Activated naive CD4-positive, alpha-beta T cell treated with anti-CD3 and anti-CD28 coated beads, Interleukin-2, amount 10 ng/mL, durations not matched to agents 7 days and 5 days (primary cell): ENCODE data around the gene GNG7.

ENCODE experiments used
- CTCF ChIA-PET: fragments of 350-600 bp; sonication (Branson Sonifier 250); formaldehyde crosslinking; loops from one replicate; lab custom pipeline; 2021; ENCODE audit warnings: antibody characterized with exemption; lab: Charles Lee
- DNase-seq: peaks from one replicate; pipeline ENCODE4 v3.0.0-alpha.2; 2020
- H3K27ac Mint-ChIP-seq: one replicate; pipeline ENCODE4 v1.8.0; 2021; ENCODE audit warnings: mild to moderate bottlenecking, moderate library complexity, mixed read lengths
- H3K27me3 Mint-ChIP-seq: one replicate; pipeline ENCODE4 v1.8.0; 2021; ENCODE audit warnings: mild to moderate bottlenecking, mixed read lengths
- H3K36me3 Mint-ChIP-seq: one replicate; pipeline ENCODE4 v1.8.0; 2021; ENCODE audit warnings: mixed read lengths
- H3K4me1 Mint-ChIP-seq: one replicate; pipeline ENCODE4 v1.8.0; 2021; ENCODE audit warnings: mixed read lengths
- H3K4me3 Mint-ChIP-seq: one replicate; pipeline ENCODE4 v1.8.0; 2021; ENCODE audit warnings: mild to moderate bottlenecking, moderate library complexity, mixed read lengths
- H3K9me3 Mint-ChIP-seq: one replicate; pipeline ENCODE4 v1.8.0; 2021; ENCODE audit warnings: mixed read lengths

GNG7 gene

GRCh38 chr19:2711875-2712205, 9.3 kb upstream of the GNG7 start:
- H3K36me3 Mint-ChIP-seq: peaks cover 4% of the 10 kb centered on the region
- peaks cover 11% of the 10 kb centered on the region for H3K9me3 Mint-ChIP-seq
- H3K27ac Mint-ChIP-seq: no peak overlapping the region
- no peak for DNase-seq
- no peak overlapping the region for H3K4me3 Mint-ChIP-seq
- CTCF ChIA-PET: no interaction called here
- H3K4me1 Mint-ChIP-seq: peaks cover 3% of the 10 kb centered on the region
- peaks cover 9% of the 10 kb centered on the region for H3K27me3 Mint-ChIP-seq

GRCh38 chr19:2711172-2711874, 8.8 kb upstream of the GNG7 start:
- CTCF ChIA-PET: no interaction called here
- H3K36me3 Mint-ChIP-seq: peaks cover 4% of the 10 kb centered on the region

GRCh38 chr19:2706251-2706650, 3.8 kb upstream of the GNG7 start:
- Mint-ChIP-seq H3K27ac (no peak overlapping the region), H3K9me3 (no peaks in the 10 kb centered on the region), H3K27me3 (peaks cover 18% of the 10 kb centered on the region), H3K4me3 (no peak overlapping the region), H3K36me3 (no peaks in the 10 kb centered on the region), H3K4me1 (peaks cover 6% of the 10 kb centered on the region)
- no peak for DNase-seq
- CTCF ChIA-PET: interaction anchor here (0.6 kb wide), 1 partner anchor 388 kb away, joined by 4 read pairs; no protein-coding TSS in a partner anchor

More at GRCh38 chr19:2711172-2711874, 8.8 kb upstream of the GNG7 start:
- H3K9me3 Mint-ChIP-seq: peaks cover 11% of the 10 kb centered on the region
- no peak for DNase-seq
- no peak overlapping the region for H3K4me3 Mint-ChIP-seq
- H3K27ac Mint-ChIP-seq: no peak overlapping the region
- H3K4me1 Mint-ChIP-seq: peaks cover 3% of the 10 kb centered on the region
- peaks cover 5% of the 10 kb centered on the region for H3K27me3 Mint-ChIP-seq

- Mint-ChIP-seq H3K27me3 (peaks cover 22% of the 10 kb centered on the region), H3K4me3 (no peak overlapping the region), H3K4me1 (peaks cover 8% of the 10 kb centered on the region), H3K27ac (no peak overlapping the region), H3K9me3 (no peaks in the 10 kb centered on the region), H3K36me3 (no peaks in the 10 kb centered on the region)
- CTCF ChIA-PET: interaction anchor here (1.1 kb wide), 1 partner anchor 55 kb away, joined by 4 read pairs; no protein-coding TSS in a partner anchor
- no peak for DNase-seq
These were observed 1.3 kb upstream of the GNG7 start for GRCh38 chr19:2703691-2704216.

- Mint-ChIP-seq H3K27me3 (peaks cover 22% of the 10 kb centered on the region), H3K9me3 (no peaks in the 10 kb centered on the region), H3K36me3 (no peaks in the 10 kb centered on the region), H3K4me1 (peaks cover 14% of the 10 kb centered on the region), H3K4me3 (peak overlapping the region; percentile 41), H3K27ac (no peak overlapping the region)
- DNase-seq: no peak
- CTCF ChIA-PET: no interaction called here
These were observed 563 bp upstream of the GNG7 start for GRCh38 chr19:2703077-2703437.

GRCh38 chr19:2701361-2702169, 929 bp downstream of the GNG7 start:
- Mint-ChIP-seq H3K36me3 (no peaks in the 10 kb centered on the region), H3K27ac (no peak overlapping the region), H3K27me3 (peaks cover 22% of the 10 kb centered on the region), H3K4me1 (peaks cover 14% of the 10 kb centered on the region), H3K4me3 (peak overlapping the region; percentile 47), H3K9me3 (no peaks in the 10 kb centered on the region)
- CTCF ChIA-PET: interaction anchor here (0.8 kb wide), 1 partner anchor 53 kb away, joined by 3 read pairs; no protein-coding TSS in a partner anchor
- DNase-seq: no peak

- Mint-ChIP-seq H3K9me3 (no peaks in the 10 kb centered on the region), H3K27ac (no peak overlapping the region), H3K36me3 (no peaks in the 10 kb centered on the region), H3K4me1 (peaks cover 14% of the 10 kb centered on the region), H3K27me3 (peaks cover 28% of the 10 kb centered on the region), H3K4me3 (no peak overlapping the region)
- DNase-seq: no peak
- CTCF ChIA-PET: no interaction called here
These were observed 1.7 kb downstream of the GNG7 start for GRCh38 chr19:2700660-2701360.

GRCh38 chr19:2699413-2700140, 2.9 kb downstream of the GNG7 start:
- H3K4me1 Mint-ChIP-seq: peaks cover 14% of the 10 kb centered on the region
- CTCF ChIA-PET: interaction anchor here (2.1 kb wide), 1 partner anchor 51 kb away, joined by 8 read pairs; no protein-coding TSS in a partner anchor
- no peak overlapping the region for H3K4me3 Mint-ChIP-seq
- H3K27ac Mint-ChIP-seq: no peak overlapping the region
- peaks cover 28% of the 10 kb centered on the region for H3K27me3 Mint-ChIP-seq
- DNase-seq: no peak
- H3K9me3 Mint-ChIP-seq: no peaks in the 10 kb centered on the region
- H3K36me3 Mint-ChIP-seq: no peaks in the 10 kb centered on the region

- Mint-ChIP-seq H3K27me3 (peaks cover 6% of the 10 kb centered on the region), H3K36me3 (no peaks in the 10 kb centered on the region), H3K4me3 (no peak overlapping the region), H3K27ac (no peak overlapping the region), H3K9me3 (no peaks in the 10 kb centered on the region), H3K4me1 (peaks cover 8% of the 10 kb centered on the region)
- CTCF ChIA-PET: no interaction called here
- DNase-seq: no peak
These were observed 8.3 kb downstream of the GNG7 start for GRCh38 chr19:2694196-2694595.

- no peak for DNase-seq
- peaks cover 6% of the 10 kb centered on the region for H3K27me3 Mint-ChIP-seq
- CTCF ChIA-PET: no interaction called here
- peaks cover 4% of the 10 kb centered on the region for H3K4me1 Mint-ChIP-seq
- no peak overlapping the region for H3K4me3 Mint-ChIP-seq
- no peaks in the 10 kb centered on the region for H3K9me3 Mint-ChIP-seq
- H3K27ac Mint-ChIP-seq: no peak overlapping the region
- H3K36me3 Mint-ChIP-seq: no peaks in the 10 kb centered on the region
These were observed 8.9 kb downstream of the GNG7 start for GRCh38 chr19:2693492-2694160.

- peaks cover 6% of the 10 kb centered on the region for H3K27me3 Mint-ChIP-seq
- no peak overlapping the region for H3K27ac Mint-ChIP-seq
- no peak overlapping the region for H3K4me3 Mint-ChIP-seq
- no peaks in the 10 kb centered on the region for H3K36me3 Mint-ChIP-seq
- no peaks in the 10 kb centered on the region for H3K9me3 Mint-ChIP-seq
- CTCF ChIA-PET: no interaction called here
- no peaks in the 10 kb centered on the region for H3K4me1 Mint-ChIP-seq
- no peak for DNase-seq
These were observed 10.5 kb downstream of the GNG7 start for GRCh38 chr19:2691951-2692350.

GRCh38 chr19:2690856-2691255, 11.6 kb downstream of the GNG7 start:
- CTCF ChIA-PET: no interaction called here
- Mint-ChIP-seq H3K4me3 (no peak overlapping the region), H3K36me3 (no peaks in the 10 kb centered on the region), H3K27me3 (no peaks in the 10 kb centered on the region), H3K4me1 (no peaks in the 10 kb centered on the region), H3K9me3 (no peaks in the 10 kb centered on the region), H3K27ac (no peak overlapping the region)
- DNase-seq: no peak

GRCh38 chr19:2686360-2686759, 16.1 kb downstream of the GNG7 start:
- H3K4me3 Mint-ChIP-seq: no peak overlapping the region
- DNase-seq: no peak
- CTCF ChIA-PET: no interaction called here
- H3K27me3 Mint-ChIP-seq: no peaks in the 10 kb centered on the region
- H3K4me1 Mint-ChIP-seq: no peaks in the 10 kb centered on the region
- H3K36me3 Mint-ChIP-seq: no peaks in the 10 kb centered on the region
- no peaks in the 10 kb centered on the region for H3K9me3 Mint-ChIP-seq
- no peak overlapping the region for H3K27ac Mint-ChIP-seq
